Activated T-cell treated with anti-CD3 and anti-CD28 coated beads for 48 hours (primary cell): ENCODE results near the gene PTPRD.

ENCODE experiments used
- DNase-seq: peaks from one replicate; pipeline ENCODE4 v3.0.0-alpha.2; 2020; ENCODE audit warnings: low read depth

Gene PTPRD

DNA sequence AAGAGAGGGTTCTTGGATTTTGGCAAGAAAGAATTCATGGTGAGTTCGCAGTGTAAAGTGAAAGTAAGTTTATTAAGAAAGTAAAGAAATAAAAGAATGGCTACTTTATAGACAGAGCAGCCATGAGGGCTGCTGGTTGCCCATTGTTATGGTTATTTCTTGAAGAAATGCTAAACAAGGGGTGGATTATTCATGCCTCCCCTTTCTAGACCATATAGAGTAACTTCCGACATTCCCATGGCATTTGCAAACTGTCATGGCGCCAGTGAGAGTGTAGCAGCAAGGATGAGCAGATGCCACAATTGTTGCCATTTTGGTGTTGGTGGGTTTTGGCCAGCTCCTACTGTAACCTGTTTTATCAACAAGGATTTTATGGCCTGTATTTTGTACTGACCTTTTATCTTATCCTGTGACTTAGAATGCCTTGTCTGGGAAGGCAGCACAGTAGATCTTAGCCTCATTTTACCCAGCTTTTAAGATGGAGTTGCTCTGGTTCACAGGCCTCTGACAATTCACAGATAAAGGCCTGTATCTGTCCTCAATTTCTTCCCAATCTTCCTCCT lies 1787.1 kb downstream of the PTPRD start:
- DNase-seq = no peak

DNA sequence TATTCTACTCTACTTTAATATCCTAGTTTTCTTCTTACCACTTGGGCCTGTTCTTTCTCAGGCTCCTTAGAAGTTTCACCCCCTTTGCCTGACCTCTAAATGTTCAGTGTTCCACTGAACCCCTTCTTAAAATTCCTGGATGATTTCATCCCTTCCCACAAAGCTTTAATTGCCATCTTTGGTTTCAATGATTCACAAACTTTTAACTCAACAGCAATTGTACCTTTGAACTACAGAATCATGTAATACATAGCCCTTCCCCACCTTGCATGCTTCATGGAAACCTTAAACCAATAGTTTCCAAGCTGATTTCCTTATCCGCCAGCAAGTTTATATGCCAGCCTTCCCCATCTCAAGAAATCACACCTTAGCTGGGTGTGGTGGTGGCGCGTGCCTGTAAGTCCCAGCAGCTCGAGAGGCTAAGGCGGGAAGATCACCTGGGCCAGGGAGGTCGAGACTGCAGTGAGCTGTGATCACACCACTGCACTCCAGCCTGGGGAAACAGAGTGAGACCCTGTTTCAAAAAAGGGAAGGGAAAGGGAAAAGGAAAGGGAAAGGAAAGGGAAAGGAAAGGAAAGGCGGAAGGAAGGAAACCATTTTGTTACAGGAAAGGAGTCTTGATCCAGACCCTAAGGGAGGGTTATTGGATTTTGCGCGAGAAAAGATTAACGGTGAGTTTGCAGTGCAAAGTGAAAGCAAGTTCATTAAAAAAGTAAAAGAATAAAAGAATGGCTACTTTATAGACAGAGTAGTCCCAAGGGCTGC lies 1789.5 kb downstream of the PTPRD start:
- no peak for DNase-seq

DNA sequence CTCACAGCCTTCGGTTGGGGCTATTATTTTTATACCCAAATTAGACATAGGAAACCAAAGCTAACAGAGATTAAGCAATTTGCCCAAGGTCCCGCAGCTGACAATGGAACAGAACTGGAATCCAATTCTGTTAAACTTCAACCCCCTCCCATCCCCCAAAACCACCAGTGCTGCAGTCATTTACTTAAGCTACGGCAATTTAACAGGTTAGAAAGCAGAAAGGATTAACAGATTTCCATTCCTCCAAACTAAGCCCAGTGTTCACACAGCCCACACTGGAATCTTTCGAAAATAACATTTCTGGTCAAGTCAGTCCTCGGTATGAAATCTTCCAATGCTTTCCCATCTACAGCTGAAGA lies 1790.2 kb downstream of the PTPRD start:
- no peak for DNase-seq

GRCh38 chr9:8821910-8822666 lies 1790.7 kb downstream of the PTPRD start:
- DNase-seq = no peak

GRCh38 chr9:8817335-8817734 lies 1795.5 kb downstream of the PTPRD start:
- no peak for DNase-seq

DNA sequence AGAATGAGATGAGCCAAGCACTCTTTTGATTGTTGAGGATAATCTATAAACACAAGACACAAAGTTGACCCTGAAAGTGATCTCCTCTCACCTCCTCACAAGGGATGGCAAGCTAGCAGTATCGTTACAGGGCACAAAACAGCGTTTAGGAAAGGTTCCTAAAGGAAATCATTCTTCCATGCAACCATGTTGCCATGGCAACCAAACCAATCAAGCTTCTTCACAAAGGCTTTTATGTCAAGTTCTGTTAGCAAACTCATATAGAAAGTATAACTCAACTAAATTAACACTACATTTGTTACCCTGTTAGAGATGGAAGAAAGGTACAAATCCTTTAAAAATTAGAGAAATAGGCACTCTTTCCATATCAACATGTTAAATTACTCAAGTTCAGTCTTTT lies 1796.4 kb downstream of the PTPRD start:
- no peak for DNase-seq

- DNase-seq = no peak
These were observed 1796.9 kb downstream of the PTPRD start for GRCh38 chr9:8815931-8816330.

DNA sequence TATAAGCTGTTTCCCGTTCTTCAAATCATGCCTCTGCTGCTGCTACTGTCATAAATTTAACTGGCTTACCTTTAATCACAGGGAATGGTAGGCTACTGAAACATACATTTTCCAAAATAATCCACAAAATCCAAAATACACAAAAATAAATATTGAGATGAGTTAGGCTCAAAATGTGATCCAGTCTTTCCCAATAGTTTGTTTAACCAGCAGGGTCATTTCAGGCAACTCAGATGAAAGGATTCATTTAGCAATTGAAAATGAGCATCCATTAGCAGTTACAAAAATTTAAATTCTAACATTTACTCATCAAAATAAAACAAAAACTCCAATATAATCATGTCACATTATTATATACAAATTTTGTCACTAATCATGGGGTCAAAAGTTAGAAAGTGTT lies 1797.6 kb downstream of the PTPRD start:
- DNase-seq = no peak

GRCh38 chr9:8812888-8813287 lies 1799.9 kb downstream of the PTPRD start:
- DNase-seq = no peak

DNA sequence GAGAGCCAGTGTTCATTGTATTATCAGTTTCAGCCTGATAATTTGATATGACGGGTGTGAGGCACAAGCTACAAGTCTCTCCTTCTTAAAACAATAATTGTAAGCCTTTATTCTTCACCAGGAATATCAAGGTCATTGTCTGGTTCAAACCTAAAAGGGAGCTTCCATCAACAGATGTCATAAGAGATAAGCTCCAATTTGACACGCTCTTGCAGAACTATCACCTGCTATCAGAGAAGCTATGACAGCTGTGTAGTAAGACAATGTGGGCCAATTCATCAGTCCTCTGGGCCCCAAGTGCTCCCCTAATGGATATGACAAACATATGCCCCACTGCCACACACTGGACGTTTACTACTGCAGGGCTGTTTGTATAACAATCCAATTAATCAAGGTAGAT lies 1803.1 kb downstream of the PTPRD start:
- DNase-seq = no peak

- no peak for DNase-seq
These were observed 1806.7 kb downstream of the PTPRD start for GRCh38 chr9:8806150-8806549.

GRCh38 chr9:8804613-8805012 lies 1808.2 kb downstream of the PTPRD start:
- no peak for DNase-seq

DNA sequence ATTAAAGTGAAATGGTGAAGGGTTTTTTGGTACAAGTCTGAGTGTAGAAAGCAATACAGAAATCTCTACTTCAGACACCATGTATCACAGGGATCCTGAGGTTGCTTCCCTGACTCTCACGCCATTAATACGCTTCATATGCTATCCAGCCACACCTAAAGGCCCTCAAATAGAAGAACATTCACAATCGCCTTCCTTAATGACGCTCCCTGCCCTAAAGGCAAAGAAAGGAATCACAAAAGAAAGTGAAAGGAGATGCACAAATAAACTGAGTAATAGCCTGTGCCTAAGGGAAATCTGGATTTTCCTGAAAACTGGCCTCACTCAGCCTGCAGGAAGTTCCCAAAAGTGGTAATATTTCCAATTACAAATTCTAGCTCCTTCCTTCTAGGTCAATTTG lies 1810.6 kb downstream of the PTPRD start:
- no peak for DNase-seq

DNA sequence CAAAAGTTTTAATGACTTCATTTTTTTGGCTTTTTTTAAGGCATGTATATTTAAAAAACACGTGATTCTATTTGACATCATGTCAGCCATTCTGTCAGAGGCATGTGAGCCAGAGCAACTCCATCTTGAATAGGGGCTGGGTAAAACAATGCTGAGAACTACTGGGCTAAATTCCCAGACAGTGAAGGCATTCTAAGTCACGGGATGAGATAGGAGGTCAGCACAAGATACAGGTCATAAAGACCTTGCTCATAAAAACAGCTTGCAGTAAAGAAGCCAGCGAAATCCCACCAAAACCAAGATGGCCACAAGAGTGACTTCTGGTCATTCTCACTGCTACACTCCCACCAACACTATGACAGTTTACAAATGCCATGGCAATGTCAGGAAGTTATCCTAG lies 1812.6 kb downstream of the PTPRD start:
- DNase-seq = no peak

- DNase-seq = no peak
These were observed 1813.2 kb downstream of the PTPRD start for GRCh38 chr9:8799615-8800014.

GRCh38 chr9:8799206-8799605 lies 1813.6 kb downstream of the PTPRD start:
- DNase-seq = no peak

DNA sequence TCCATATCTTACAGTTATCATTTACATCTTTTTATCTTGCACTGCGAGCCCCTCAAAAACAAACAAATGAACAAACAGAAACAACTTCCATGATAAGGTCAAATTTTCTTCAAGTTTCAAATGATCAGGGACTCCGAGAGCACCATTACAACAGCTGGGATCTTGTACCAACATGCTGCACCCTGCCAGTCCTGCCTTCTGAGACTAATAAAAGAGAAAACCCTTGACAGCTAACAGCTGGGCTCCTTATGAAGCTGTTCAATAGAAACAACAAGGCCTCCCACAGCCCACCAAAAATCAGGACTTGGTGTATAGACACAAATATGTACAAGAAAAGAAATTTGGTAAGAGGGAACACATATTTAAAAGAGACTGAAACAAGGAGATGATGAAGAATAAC lies 1828.0 kb downstream of the PTPRD start:
- DNase-seq = no peak

DNA sequence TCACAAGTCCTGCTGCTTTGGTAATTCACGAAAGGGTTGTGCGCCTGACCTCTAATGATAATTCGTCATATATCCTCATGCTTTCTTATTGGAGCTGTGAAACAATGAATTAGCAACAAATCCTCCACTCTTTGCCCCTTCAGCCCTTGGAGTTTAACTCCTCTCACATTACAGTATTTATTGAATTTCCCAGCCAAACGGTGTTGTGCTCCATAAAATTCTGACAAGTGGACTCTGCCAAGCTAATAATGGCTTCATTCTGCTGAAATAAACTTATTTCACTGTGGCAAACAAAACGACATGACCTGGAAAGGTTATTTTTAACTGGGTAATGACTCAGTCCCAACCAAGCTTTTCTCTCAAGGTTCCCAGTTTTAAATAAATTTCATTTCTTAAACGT lies 1828.9 kb downstream of the PTPRD start:
- no peak for DNase-seq

GRCh38 chr9:8782237-8782636 lies 1830.6 kb downstream of the PTPRD start:
- no peak for DNase-seq

DNA sequence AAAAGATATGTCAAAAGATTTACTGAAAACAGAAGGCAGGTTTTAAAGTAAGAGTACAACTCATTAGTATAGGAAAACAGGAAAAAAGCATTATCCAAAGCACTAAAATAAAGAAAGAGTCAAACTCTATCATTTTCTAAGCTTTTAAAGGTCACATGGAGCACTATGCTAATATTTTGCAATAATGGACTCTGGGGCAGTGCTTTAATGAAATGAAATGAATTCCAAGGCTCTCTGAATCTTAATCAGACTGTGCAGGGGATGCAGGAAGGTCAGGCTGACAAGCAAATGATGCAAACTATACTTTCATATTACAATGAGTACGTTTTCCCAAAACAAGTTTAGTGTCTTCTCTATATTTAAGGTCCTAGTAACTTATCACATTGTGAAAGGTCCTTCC lies 1831.3 kb downstream of the PTPRD start:
- DNase-seq = no peak

- DNase-seq = no peak
These were observed 1832.4 kb downstream of the PTPRD start for GRCh38 chr9:8780386-8780785.

GRCh38 chr9:8779478-8779877 lies 1833.3 kb downstream of the PTPRD start:
- no peak for DNase-seq

GRCh38 chr9:8778356-8778755 lies 1834.4 kb downstream of the PTPRD start:
- DNase-seq = no peak

DNA sequence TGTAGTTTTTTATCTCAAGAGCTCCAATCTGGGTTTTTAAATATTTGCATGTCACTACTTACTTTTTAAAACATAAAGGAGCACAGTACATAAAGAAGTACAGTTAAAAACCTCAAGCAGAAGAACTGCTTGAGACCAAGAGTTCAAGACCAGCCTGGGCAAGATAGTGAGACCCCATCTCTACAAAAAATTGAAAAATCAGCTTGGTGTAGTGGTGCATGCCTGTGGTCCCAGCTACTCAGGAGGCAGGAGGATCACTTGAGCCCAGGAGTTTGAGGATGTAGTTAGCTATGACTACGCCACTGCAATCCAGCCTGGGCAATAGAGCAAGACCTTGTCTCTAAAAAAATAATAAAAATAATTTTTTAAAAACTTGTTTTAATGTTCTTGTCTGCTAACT lies 1840.5 kb downstream of the PTPRD start:
- no peak for DNase-seq
